ENCODE measurements around the gene MINDY4.
A peak's percentile ranks its signal among the peaks of the same experiment; 100 is the strongest.

MINDY4 gene

GRCh38 chr7:30925117-30925516 is 153.9 kb downstream of the MINDY4 start:
- no peak overlapping the region for H3K4me3 ChIP-seq (ENCODE audit: control insufficient read depth in 1 of 7, extremely low read depth in 1 of 7, insufficient read depth in 4 of 7, low read depth in 2 of 7, low read length in 6 of 7)
- no peak overlapping the region for H3K27ac ChIP-seq (ENCODE audit: insufficient read depth in 1 of 2, low read depth in 1 of 2, low read length in 2 of 2, poor library complexity in 1 of 2, severe bottlenecking in 2 of 2)
- H3K9me3 ChIP-seq (ENCODE audit: control extremely low read depth in 1 of 5, control insufficient read depth in 4 of 5, insufficient read depth in 2 of 5, low read depth in 1 of 5, low read length in 4 of 5): peaks cover 0 to 10% (median 0%) of the 10 kb centered on the region in 5 experiments
- no peak for DNase-seq
- H3K27me3 ChIP-seq (replicated peaks in 2 of 5; ENCODE audit: control insufficient read depth in 4 of 5, insufficient read depth in 5 of 5, low read length in 4 of 5): peaks cover 0 to 1% (median 0%) of the 10 kb centered on the region in 5 experiments
- no peaks in the 10 kb centered on the region for H3K36me3 ChIP-seq (ENCODE audit: control insufficient read depth in 4 of 4, insufficient read depth in 4 of 4, low read length in 3 of 4)
- WGBS (ENCODE audit: insufficient coverage): 80% methylated on average over 1 of the region's 2 CpGs
- peaks cover 0 to 4% (median 1%) of the 10 kb centered on the region in 4 experiments for H3K4me1 ChIP-seq (ENCODE audit: control extremely low read depth in 1 of 4, control insufficient read depth in 4 of 4, insufficient read depth in 4 of 4, low read length in 3 of 4)
- POLR2A ChIA-PET: no interaction called here
- CTCF ChIA-PET: interaction anchor here (1.5 to 1.8 kb wide), 2 partner anchors 8 to 13 kb away, joined by 5 read pairs; no protein-coding TSS in a partner anchor

GRCh38 chr7:30925913-30926312 is 154.7 kb downstream of the MINDY4 start:
- Histone ChIP-seq H3K4me3 (ENCODE audit: control insufficient read depth in 1 of 7, extremely low read depth in 1 of 7, insufficient read depth in 4 of 7, low read depth in 2 of 7, low read length in 6 of 7) (no peak overlapping the region), H3K27me3 (replicated peaks in 2 of 5; ENCODE audit: control insufficient read depth in 4 of 5, insufficient read depth in 5 of 5, low read length in 4 of 5) (peaks cover 0 to 1% (median 0%) of the 10 kb centered on the region in 5 experiments), H3K4me1 (ENCODE audit: control extremely low read depth in 1 of 4, control insufficient read depth in 4 of 4, insufficient read depth in 4 of 4, low read length in 3 of 4) (peaks cover 0 to 4% (median 1%) of the 10 kb centered on the region in 4 experiments), H3K9me3 (ENCODE audit: control extremely low read depth in 1 of 5, control insufficient read depth in 4 of 5, insufficient read depth in 2 of 5, low read depth in 1 of 5, low read length in 4 of 5) (peaks cover 0 to 10% (median 0%) of the 10 kb centered on the region in 5 experiments), H3K27ac (ENCODE audit: insufficient read depth in 1 of 2, low read depth in 1 of 2, low read length in 2 of 2, poor library complexity in 1 of 2, severe bottlenecking in 2 of 2) (no peak overlapping the region), H3K36me3 (ENCODE audit: control insufficient read depth in 4 of 4, insufficient read depth in 4 of 4, low read length in 3 of 4) (no peaks in the 10 kb centered on the region)
- ChIA-PET POLR2A (no interaction called here), CTCF (no interaction called here)
- 84% methylated on average over 5 of the region's 5 CpGs for WGBS (ENCODE audit: insufficient coverage)
- DNase-seq: no peak

- DNase-seq: peak; percentile 56 to 81 (median 67)
- Histone ChIP-seq H3K27me3 (replicated peaks in 2 of 5; ENCODE audit: control insufficient read depth in 4 of 5, insufficient read depth in 5 of 5, low read length in 4 of 5) (peaks cover 0 to 1% (median 0%) of the 10 kb centered on the region in 5 experiments), H3K4me3 (ENCODE audit: control insufficient read depth in 1 of 7, extremely low read depth in 1 of 7, insufficient read depth in 4 of 7, low read depth in 2 of 7, low read length in 6 of 7) (no peak overlapping the region), H3K27ac (ENCODE audit: insufficient read depth in 1 of 2, low read depth in 1 of 2, low read length in 2 of 2, poor library complexity in 1 of 2, severe bottlenecking in 2 of 2) (no peak overlapping the region), H3K9me3 (ENCODE audit: control extremely low read depth in 1 of 5, control insufficient read depth in 4 of 5, insufficient read depth in 2 of 5, low read depth in 1 of 5, low read length in 4 of 5) (peaks cover 0 to 10% (median 0%) of the 10 kb centered on the region in 5 experiments), H3K36me3 (ENCODE audit: control insufficient read depth in 4 of 4, insufficient read depth in 4 of 4, low read length in 3 of 4) (no peaks in the 10 kb centered on the region), H3K4me1 (ENCODE audit: control extremely low read depth in 1 of 4, control insufficient read depth in 4 of 4, insufficient read depth in 4 of 4, low read length in 3 of 4) (peaks cover 0 to 4% (median 1%) of the 10 kb centered on the region in 4 experiments)
- POLR2A ChIA-PET: no interaction called here
- WGBS (ENCODE audit: insufficient coverage): 80% methylated on average over 2 of the region's 5 CpGs
- CTCF ChIA-PET: no interaction called here
Measured at GRCh38 chr7:30926313-30926712, 155.1 kb downstream of the MINDY4 start.

GRCh38 chr7:30927040-30927439 is 155.8 kb downstream of the MINDY4 start:
- Histone ChIP-seq H3K27ac (ENCODE audit: insufficient read depth in 1 of 2, low read depth in 1 of 2, low read length in 2 of 2, poor library complexity in 1 of 2, severe bottlenecking in 2 of 2) (no peak overlapping the region), H3K36me3 (ENCODE audit: control insufficient read depth in 4 of 4, insufficient read depth in 4 of 4, low read length in 3 of 4) (no peaks in the 10 kb centered on the region), H3K9me3 (ENCODE audit: control extremely low read depth in 1 of 5, control insufficient read depth in 4 of 5, insufficient read depth in 2 of 5, low read depth in 1 of 5, low read length in 4 of 5) (peaks cover 0 to 10% (median 0%) of the 10 kb centered on the region in 5 experiments), H3K4me3 (ENCODE audit: control insufficient read depth in 1 of 7, extremely low read depth in 1 of 7, insufficient read depth in 4 of 7, low read depth in 2 of 7, low read length in 6 of 7) (no peak overlapping the region), H3K27me3 (replicated peaks in 2 of 5; ENCODE audit: control insufficient read depth in 4 of 5, insufficient read depth in 5 of 5, low read length in 4 of 5) (peaks cover 0 to 2% (median 0%) of the 10 kb centered on the region in 5 experiments), H3K4me1 (ENCODE audit: control extremely low read depth in 1 of 4, control insufficient read depth in 4 of 4, insufficient read depth in 4 of 4, low read length in 3 of 4) (peaks cover 0 to 4% (median 1%) of the 10 kb centered on the region in 4 experiments)
- DNase-seq: no peak
- WGBS (ENCODE audit: insufficient coverage): 97% methylated on average over 3 of the region's 3 CpGs
- ChIA-PET CTCF (no interaction called here), POLR2A (no interaction called here)

GRCh38 chr7:30927559-30927958 is 156.3 kb downstream of the MINDY4 start:
- DNase-seq: no peak
- peaks cover 0 to 4% (median 1%) of the 10 kb centered on the region in 4 experiments for H3K4me1 ChIP-seq (ENCODE audit: control extremely low read depth in 1 of 4, control insufficient read depth in 4 of 4, insufficient read depth in 4 of 4, low read length in 3 of 4)
- H3K9me3 ChIP-seq (ENCODE audit: control extremely low read depth in 1 of 5, control insufficient read depth in 4 of 5, insufficient read depth in 2 of 5, low read depth in 1 of 5, low read length in 4 of 5): peaks cover 0 to 10% (median 0%) of the 10 kb centered on the region in 5 experiments
- CTCF ChIA-PET: no interaction called here
- whole genome bisulfite sequencing (ENCODE audit: insufficient coverage): 93% methylated on average over 3 of the region's 3 CpGs
- peaks cover 0 to 2% (median 0%) of the 10 kb centered on the region in 5 experiments for H3K27me3 ChIP-seq (replicated peaks in 2 of 5; ENCODE audit: control insufficient read depth in 4 of 5, insufficient read depth in 5 of 5, low read length in 4 of 5)
- H3K36me3 ChIP-seq (ENCODE audit: control insufficient read depth in 4 of 4, insufficient read depth in 4 of 4, low read length in 3 of 4): no peaks in the 10 kb centered on the region
- POLR2A ChIA-PET: no interaction called here
- no peak overlapping the region for H3K27ac ChIP-seq (ENCODE audit: insufficient read depth in 1 of 2, low read depth in 1 of 2, low read length in 2 of 2, poor library complexity in 1 of 2, severe bottlenecking in 2 of 2)
- no peak overlapping the region for H3K4me3 ChIP-seq (ENCODE audit: control insufficient read depth in 1 of 7, extremely low read depth in 1 of 7, insufficient read depth in 4 of 7, low read depth in 2 of 7, low read length in 6 of 7)

- Histone ChIP-seq H3K9me3 (ENCODE audit: control extremely low read depth in 1 of 5, control insufficient read depth in 4 of 5, insufficient read depth in 2 of 5, low read depth in 1 of 5, low read length in 4 of 5) (peaks cover 0 to 10% (median 0%) of the 10 kb centered on the region in 5 experiments), H3K27me3 (replicated peaks in 2 of 5; ENCODE audit: control insufficient read depth in 4 of 5, insufficient read depth in 5 of 5, low read length in 4 of 5) (peaks cover 0 to 2% (median 0%) of the 10 kb centered on the region in 5 experiments), H3K27ac (ENCODE audit: insufficient read depth in 1 of 2, low read depth in 1 of 2, low read length in 2 of 2, poor library complexity in 1 of 2, severe bottlenecking in 2 of 2) (no peak overlapping the region), H3K36me3 (ENCODE audit: control insufficient read depth in 4 of 4, insufficient read depth in 4 of 4, low read length in 3 of 4) (no peaks in the 10 kb centered on the region), H3K4me1 (ENCODE audit: control extremely low read depth in 1 of 4, control insufficient read depth in 4 of 4, insufficient read depth in 4 of 4, low read length in 3 of 4) (peaks cover 0 to 4% (median 1%) of the 10 kb centered on the region in 4 experiments), H3K4me3 (ENCODE audit: control insufficient read depth in 1 of 7, extremely low read depth in 1 of 7, insufficient read depth in 4 of 7, low read depth in 2 of 7, low read length in 6 of 7) (no peak overlapping the region)
- WGBS (ENCODE audit: insufficient coverage): 95% methylated on average over 8 of the region's 13 CpGs
- CTCF ChIA-PET: interaction anchor here (1.1 kb wide), 1 partner anchor 8 kb away, joined by 5 read pairs; no protein-coding TSS in a partner anchor
- POLR2A ChIA-PET: no interaction called here
- no peak for DNase-seq
Measured at GRCh38 chr7:30928254-30928872, 157.1 kb downstream of the MINDY4 start.

- Histone ChIP-seq H3K4me3 (ENCODE audit: control insufficient read depth in 1 of 7, extremely low read depth in 1 of 7, insufficient read depth in 4 of 7, low read depth in 2 of 7, low read length in 6 of 7) (no peak overlapping the region), H3K27ac (ENCODE audit: insufficient read depth in 1 of 2, low read depth in 1 of 2, low read length in 2 of 2, poor library complexity in 1 of 2, severe bottlenecking in 2 of 2) (no peak overlapping the region), H3K4me1 (ENCODE audit: control extremely low read depth in 1 of 4, control insufficient read depth in 4 of 4, insufficient read depth in 4 of 4, low read length in 3 of 4) (peaks cover 0 to 4% (median 1%) of the 10 kb centered on the region in 4 experiments), H3K27me3 (replicated peaks in 2 of 5; ENCODE audit: control insufficient read depth in 4 of 5, insufficient read depth in 5 of 5, low read length in 4 of 5) (peaks cover 0 to 2% (median 0%) of the 10 kb centered on the region in 5 experiments), H3K9me3 (ENCODE audit: control extremely low read depth in 1 of 5, control insufficient read depth in 4 of 5, insufficient read depth in 2 of 5, low read depth in 1 of 5, low read length in 4 of 5) (peaks cover 0 to 10% (median 0%) of the 10 kb centered on the region in 5 experiments), H3K36me3 (ENCODE audit: control insufficient read depth in 4 of 4, insufficient read depth in 4 of 4, low read length in 3 of 4) (no peaks in the 10 kb centered on the region)
- ChIA-PET POLR2A (interaction anchor here (0.8 kb wide), 1 partner anchor 11 kb away, joined by 3 read pairs; no protein-coding TSS in a partner anchor), CTCF (interaction anchor here (1.1 to 2.3 kb wide), 2 partner anchors 9 to 10 kb away, joined by 5 to 7 read pairs; no protein-coding TSS in a partner anchor)
- WGBS (ENCODE audit: insufficient coverage): 100% methylated on average over 2 of the region's 4 CpGs
- DNase-seq: no peak
Measured at GRCh38 chr7:30929686-30930085, 158.5 kb downstream of the MINDY4 start.

All from common myeloid progenitor, CD34-positive (primary cell).